GM19372 (cell line): ENCODE data around the gene ZMYND8.
"Not testable (repeated sequence)": the region's sequence is repeated elsewhere in the genome, so short reads cannot be mapped to it uniquely, and the experiment has no call there.

Source experiments
- ATAC-seq: cut with Tn5 transposase; IDR thresholded peaks from one replicate; pipeline ENCODE4 v1.9.1; 2021; ENCODE audit warnings: mild to moderate bottlenecking, low read depth, moderate library complexity; ENCODE audit not compliant: unreplicated experiment

ZMYND8 gene

DNA sequence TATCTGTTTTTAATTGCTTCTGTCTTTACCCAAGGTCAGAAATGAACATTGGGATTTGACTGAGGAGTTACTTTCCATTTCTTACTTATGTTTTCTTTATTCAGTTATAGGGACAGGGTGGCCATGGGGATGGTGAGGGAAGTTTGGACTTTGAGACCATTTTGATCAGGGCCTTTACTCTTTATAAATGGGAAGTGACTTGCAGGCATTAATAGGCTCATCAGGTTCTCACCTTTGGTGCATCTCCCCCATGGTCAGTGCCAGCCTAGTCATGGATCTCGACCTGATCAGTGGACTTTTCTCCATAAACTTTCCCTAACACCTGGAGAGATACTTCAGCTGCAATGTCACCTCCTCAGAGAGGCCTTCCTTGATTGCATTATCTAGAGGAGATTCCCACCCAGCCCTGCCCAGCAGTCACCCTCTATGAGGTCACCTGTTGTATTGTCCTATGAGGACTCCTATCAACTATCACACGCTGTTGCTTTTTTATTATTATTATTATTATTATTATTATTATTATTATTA lies 16.8 kb upstream of the ZMYND8 start:
- ATAC-seq: no peak

DNA sequence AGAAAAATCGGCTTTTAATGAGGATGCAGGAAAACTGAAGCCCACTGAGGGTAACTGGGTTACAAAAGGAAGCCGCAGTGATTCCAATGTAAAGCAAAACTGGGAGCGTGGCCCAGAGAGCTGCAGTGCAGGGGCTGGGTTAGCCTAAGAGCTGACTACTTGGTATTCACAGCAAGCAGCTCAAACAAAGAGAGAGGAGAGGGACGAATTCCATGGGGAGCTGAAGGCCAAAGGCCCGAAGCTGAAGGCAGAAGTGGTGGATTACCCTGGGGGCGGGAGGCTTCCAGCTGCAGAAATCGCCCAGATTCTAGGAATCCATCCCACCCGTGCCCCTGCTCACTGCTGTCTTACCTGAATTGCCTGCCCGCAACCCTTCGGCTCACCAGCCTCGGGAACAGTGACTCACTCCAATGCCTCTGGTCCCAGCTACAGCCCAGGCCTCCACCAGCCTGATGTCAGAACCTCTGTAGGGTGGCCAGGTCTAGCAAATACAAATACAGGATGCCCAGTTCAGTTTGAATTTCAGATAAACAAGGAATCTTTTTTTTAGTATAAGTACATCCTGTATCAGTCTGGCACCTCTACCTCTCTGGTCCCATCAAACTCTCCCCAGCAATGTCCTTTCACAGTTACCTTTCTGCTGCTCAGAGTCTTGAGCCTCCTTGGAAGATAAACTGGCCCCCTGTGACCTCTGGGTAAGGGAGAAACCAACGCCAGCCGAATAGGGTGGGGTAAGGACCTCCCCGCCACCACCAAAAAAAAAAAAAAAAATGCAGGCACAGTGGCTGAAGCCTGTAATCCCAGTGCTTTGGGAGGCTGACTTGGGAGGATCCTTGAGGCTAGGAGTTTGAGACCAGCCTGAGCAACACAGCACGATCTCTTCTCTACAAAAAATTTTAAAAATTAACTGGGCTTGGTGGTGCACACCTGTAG lies 14.6 kb upstream of the ZMYND8 start:
- ATAC-seq: no peak

DNA sequence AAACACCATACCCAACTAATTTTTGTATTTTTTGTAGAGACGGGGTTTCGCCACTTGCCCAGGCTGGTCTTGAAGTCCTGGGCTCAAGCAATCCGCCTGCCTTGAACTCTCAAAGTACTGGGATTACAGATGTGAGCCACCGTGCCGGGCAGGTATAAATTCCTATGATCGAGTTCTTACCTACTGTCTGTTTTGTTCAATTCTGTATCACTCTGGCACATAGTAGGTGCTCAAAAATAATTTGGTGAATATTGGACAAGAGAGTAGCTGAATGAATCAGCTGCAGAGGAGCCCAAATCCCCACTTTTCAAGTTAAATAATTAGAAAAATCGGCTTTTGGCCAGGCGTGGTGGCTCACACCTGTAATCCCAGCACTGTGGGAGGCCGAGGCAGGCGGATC lies 13.7 kb upstream of the ZMYND8 start:
- ATAC-seq: no peak

DNA sequence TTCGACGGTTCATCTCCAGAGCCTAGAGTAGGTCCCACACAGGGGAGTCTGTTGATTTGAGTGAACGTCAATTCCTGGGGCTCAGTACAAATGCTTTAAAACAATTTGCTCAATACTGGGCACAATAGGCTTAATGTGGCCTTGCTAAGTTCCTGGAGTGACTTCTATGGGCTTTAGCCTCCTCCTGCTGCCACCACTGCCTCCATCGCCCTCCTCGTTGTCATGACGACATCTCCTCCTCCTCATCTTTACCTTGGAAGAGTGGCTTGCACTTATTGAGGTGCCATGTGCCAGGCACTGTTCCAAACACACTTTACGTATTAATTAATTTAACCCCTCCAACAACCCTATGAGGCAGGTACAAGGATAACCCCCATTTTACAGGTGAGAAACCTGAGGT lies 11.8 kb upstream of the ZMYND8 start:
- no peak for ATAC-seq

DNA sequence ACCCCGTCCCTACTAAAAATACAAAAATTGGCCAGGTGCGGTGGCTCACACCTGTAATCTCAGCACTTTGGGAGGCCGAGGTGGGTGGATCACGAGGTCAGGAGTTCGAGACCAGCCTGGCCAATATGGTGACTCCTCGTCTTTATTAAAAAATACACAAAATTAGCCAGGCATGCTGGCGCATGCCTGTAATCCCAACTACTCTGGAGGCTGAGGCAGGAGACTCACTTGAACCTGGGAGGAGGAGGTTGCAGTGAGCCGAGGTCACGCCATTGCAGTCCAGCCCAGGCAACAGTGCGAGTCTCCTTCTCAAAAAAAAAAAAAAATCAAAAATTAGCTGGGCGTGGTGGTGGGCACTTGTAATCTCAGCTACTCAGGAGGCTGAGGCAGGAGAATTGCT lies 9.8 kb upstream of the ZMYND8 start:
- ATAC-seq: not testable (repeated sequence)

DNA sequence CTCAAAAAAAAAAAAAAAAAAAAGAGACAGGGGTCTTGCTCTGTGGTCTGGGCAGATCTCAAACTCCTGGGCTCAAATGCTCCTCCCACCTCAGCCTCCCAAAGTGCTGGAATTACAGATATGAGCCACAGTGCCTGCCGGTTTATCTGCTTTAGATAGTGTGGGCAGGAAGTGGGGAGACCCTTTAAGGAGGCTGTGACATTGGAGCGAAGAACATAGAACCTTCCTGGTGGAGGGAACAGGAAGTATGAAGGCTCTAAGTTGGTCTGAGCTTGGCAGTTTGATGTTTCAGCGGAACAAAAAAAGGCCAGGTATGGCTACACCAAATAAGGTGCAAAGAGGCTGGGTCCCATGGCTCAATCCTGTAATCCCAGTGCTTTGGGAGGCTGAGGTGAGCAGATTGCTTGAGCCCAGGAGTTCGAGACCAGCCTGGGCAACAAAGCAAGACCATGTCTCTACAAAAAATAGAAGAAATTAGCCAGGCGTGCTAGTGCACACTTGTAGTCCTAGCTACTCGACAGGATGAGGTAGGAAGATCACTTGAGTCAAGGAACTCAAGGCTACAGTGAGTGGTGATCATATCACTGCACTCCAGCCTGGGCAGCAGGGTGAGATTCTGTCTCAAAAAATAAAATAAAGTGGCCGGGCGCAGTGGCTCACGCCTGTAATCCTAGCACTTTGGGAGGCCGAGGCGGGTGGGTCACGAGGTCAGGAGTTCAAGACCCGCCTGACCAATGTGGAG lies 8.7 kb upstream of the ZMYND8 start:
- no peak for ATAC-seq

DNA sequence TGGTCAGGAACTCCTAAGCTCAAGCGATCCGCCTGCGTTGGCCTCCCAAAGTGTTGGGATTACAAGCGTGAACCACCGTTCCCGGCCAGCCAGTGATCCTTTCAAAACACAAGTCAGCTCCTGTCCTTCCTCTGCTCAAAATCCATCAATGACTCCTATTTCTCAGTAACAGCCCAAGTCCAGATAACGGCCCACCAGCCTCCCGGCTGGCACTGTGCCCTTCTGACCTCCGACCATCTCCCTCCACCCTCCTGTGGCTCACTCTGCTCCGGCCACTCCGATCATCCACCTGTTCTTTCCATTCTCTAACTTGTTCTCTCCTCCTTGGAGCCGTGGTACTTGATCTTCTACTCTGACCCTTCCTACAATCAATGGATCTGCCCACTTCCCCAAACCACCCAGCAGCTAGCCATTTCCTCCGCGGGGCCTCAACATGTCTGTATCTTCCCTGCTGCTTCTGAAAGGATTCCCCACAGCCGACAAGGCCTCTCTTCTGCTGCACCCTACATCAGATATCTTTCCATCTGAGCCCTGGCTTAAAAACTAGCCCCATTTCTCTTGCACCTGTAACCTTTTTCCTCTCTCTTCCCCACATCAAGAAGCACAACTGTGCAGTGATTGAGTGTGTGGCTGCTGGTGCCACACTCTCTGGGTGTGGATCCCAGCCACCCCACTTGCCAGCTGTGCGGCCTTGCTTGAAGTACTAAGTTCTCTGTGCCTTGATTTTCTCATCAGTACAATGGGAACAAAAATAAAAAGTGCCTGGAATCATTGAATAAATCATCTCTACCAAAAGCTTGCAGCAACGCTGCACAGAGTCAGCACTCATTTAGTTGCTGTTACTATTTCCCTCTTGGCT lies 6.1 kb upstream of the ZMYND8 start:
- no peak for ATAC-seq

DNA sequence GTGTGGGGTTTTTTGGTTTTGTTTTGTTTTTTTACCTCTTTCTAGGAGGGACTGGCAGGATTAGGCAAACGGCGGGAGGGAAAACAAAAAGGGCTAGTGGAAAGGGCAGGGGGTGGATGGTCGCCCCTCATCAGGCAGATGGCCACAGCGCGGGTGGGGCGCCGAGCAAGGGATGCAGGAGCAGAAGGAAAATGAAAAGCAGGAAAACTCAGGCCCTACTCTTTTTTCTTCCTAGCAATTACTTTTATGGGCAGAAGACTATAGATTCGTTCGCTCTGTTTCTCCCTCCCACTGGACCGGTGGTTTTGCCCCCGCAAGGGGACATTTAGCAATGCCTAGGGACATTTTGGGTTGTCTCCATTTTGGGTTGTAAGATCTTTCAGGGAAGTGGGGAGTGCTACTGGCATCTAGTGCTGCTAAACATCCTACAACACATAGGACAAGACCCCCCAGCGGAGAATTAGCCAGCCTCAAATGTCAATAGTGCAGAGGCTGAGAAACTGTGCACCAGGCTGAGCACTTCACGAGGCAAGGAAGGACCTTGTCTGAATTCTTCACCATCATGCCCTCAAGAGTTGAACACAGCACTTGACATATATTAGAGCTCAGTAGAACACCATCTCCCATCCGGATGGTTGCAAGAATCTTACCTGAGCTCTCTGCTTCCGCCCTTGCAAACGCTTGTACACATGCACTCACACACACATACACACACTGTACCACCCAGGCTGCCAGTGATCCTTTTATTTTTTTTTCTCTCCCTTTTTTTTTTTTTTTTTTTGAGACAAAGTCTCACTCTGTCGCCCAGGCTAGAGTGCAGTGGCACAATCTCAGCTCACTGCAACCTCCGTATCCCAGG lies 4.8 kb upstream of the ZMYND8 start:
- ATAC-seq: no peak

DNA sequence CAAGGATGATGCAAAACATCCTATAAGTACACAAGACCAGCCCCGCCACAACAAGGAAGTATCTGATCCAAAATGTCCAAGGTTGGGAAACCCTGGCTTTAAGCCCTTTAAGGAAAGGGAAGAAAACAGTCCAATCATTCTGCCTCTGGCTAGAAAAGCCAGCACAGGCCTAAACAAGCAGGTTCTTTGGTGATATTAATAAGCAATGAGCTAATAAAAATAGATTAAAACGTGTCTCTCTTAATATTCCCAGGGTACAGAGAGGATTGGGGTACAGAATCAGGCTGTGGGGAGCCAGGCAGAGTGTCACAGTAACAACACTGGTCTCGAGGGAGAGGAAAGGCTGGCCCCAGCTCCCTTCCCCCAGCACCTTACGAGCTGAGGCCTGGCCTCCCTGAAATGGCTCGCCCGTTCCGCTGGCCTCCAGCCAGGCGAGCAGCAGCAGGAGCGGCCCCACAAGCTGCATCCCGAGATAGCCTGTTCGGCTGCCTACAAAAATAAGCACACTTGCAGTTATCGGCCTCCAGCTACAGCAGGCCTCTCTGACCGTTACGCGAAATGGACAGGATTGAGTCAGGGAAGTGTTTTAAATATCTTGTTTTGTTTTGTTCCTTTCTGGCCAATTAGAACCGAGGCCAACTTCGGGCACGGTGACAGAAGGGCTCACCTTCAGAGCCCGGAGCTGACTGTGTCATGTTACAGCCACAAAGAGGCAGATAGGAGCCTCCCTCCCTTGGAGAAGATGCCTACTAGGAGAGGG lies 4.0 kb upstream of the ZMYND8 start:
- no peak for ATAC-seq

DNA sequence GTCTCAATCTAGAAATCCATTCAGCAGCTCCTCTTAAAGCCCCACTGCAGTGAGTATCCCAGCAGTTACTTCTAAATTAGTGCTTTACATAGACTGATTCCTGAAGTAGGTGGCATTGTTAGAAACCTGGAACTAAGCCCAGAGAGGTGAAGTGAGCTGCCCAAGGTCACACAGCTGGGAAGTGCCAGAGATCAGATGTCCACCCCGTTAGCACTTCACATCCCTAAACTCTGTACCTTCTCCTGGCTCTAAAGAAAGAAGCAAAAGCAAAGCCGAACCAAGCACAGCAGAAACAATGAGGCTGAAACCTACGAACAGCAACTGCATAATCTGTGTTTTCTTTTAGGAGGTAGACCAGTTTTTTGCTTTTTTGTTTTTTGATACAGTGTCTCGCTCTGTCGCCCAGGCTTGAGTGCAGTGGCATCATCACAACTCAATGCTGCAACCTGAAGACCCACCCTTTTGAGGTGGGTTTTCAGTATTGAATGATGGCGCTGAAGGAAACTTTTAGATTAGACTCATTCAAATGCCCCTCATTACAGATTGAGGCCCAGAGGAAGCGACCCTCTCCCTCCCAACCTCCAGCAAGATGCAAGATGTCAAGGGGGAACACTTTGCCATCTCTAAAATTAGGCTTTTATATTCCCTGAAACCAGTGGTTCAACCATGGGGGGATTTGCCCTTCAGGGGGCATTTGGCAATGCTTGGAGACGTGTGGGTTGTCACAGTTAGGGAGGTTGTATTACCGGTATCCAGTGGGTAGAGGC lies 3.2 kb upstream of the ZMYND8 start:
- no peak for ATAC-seq

DNA sequence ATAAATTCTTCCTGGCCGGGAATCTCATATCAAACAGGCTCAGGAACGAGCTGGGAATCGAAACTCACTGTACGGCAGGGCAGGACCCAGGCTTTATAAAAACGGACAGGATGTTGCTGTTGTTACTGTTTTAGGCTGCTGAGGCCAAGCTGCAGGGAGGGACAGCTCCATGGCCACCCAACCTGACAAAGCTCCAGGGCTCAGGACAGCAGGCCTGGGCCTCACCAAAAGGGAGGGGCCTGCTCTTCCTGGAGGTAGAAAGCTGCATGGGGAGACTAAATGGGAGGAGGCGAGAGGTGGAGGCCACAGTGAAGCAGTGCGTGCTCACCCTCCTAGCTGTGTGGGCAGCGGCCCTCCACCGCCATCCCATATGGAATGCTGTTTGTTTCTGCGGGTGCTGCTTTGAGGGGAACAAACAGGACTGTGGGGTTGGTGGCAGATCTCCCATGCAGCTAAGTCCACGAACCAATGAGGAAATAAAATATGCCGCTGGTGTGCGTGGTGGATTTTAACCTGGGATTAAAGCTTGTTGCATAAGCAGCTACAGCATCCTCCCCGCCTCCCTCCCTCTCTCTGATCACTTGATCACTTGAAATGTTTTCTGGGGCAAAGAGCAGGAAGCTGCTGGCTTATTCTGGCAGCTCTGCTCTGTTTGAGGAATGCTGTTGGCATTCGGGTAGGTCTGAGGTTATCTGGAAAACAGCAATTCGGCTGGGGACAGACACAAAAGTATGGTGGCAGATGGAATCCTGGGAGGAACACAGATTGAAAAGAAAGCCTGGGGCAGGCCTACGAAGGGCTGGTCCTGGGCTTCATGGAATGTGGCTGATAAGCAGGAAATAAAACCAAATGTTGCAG lies 2.4 kb upstream of the ZMYND8 start:
- ATAC-seq: no peak

DNA sequence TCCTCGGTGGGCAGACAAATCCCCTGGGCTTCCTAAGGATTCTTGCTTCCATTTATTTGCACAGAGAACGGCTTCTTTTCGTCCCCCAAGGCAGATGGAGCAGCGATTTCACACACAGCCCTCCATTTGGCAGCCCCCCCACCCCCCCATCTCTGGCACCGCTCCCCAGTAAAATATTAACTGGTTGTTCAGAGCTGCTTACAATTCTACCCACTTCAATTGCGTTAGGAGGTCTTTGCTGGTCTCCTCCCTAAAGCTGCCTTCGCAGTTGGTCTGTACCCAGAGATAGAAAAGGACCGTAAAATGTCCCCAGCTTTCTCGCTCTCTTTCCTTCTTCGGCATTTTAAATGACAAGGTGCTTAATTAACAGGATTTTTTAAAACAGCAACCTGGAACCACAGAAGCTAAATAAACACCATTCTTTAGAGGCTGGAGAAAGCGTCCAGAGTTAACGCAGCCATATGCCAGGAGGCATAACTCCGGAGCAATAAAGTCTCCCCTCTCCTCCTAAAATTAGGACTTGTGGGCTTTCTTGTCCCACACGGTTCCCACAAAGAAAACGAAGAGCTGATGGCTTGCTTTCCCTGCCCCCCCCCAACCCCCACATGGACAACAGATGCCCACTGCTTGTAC lies 1.7 kb upstream of the ZMYND8 start:
- ATAC-seq: no peak

DNA sequence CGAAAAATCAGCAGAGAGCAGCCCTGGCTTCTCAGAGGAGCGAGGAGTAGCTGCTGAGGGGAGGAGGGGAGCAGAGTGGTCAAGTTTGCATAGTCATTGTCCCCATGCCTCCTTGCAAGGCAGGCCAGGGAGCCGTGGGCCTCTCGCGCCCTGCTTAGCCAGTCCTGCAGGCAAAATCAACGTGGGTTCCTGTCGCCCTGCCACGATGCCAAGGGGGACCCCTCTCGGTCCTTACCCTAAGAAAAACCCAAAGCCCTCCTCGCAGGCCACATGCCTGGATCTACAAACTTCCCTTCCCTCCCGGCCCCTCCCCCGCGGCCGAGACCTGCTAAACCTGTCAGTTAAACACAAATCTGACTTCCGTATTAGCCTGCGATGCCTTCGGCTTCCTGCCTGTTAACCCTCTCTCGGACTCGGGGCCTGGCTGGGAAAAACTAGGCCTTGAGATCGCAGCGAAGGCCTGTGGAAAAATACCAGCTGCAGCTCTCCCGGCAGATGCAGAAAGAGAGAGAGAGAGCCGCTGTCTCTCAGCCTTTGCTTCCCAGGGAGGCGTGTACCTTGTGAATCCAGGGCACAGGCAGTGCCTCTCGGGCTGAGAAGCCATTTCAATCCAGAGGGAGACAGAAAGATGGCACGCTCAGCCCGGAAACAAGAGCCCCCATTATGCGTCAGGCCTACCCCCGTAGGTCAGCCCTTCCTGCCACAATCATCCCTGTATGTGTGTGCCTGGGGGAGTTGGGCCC lies 968 bp upstream of the ZMYND8 start:
- peak; percentile 56 for ATAC-seq

DNA sequence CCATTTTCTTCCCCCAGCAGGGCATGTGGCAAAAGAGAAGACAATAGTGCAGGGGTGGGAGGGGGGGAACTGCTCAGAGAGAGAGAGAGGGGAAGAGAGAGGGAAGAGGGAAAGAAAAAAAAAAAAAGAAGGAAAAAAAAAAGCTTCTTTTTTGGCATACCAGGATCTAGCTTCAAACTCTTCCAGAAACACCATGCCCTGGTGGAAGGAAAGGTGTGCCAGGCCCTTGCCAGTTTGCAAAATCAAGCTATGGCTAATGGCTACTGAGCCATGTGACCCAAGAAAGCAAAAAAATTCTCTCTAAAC lies 326 bp downstream of the ZMYND8 start:
- no peak for ATAC-seq

DNA sequence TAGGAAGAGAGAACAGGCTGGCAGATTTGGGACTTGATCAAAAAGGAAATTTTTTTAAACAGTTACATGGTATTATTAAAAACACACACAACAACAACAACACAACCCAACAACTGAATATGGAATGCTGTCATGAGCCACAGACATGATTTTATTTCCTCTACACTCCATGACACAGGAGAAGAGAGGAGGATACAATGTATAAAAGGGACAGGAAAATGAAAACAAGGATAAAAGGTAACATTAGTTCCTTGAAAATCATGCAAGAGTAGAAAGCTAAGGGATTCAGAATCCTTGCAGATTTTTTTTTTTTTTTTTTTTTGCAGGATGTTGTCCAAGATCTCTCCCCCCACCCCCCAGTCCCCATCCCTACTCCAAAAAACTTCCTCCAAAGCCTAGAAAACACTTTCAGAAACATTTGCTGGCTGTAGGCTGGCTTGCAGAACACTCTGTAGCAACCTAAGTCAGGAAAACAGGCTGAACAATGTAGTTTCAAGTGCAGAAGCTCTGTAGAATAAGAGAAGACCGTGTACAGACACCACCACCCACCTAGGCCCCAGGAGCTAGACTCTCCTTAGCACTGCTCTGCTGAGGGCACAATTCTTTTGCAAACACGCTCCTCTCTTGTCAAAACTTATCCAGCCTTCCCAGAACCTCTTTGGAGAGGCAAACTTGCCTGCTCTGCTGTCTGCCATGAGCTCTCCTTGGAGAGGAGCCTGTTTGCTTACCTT lies 845 bp downstream of the ZMYND8 start:
- ATAC-seq: no peak
